ENCODE measurements around the gene ZSWIM1.
"Not testable (repeated sequence)": the region's sequence is repeated elsewhere in the genome, so short reads cannot be mapped to it uniquely, and the experiment has no call there.

Gene ZSWIM1

GRCh38 chr20:45863543-45864470 is 17.2 kb upstream of the ZSWIM1 start:
- FAIRE-seq (no peak), DNase-seq (ENCODE audit: insufficient read length, low spot score) (no peak)
- TF ChIP-seq POLR2A (IDR thresholded peaks at IDR 0.05; ENCODE audit: low read depth, low read length), result no peak

DNA sequence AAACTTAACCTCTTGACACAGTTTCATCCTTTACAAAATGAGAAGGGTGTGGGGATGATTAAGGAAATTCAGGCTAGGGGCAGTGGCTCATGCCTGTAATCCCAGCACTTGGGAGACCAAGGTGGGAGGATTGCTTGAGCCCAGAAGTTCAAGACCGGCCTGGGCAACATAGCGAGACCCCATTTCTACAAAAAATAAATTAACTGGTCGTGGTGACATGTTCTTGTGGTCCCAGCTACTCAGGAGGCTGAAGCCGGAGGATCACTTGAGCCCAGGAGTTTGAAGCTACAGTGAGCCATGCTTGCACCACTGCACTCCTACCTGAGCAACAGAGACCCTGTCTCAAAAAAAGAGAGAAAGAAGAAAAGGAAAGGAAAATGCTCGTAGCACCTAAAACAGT is 14.6 kb upstream of the ZSWIM1 start:
- FAIRE-seq, result no peak
- TF ChIP-seq POLR2A (IDR thresholded peaks at IDR 0.05; ENCODE audit: low read depth, low read length), result no peak
- no peak for DNase-seq (ENCODE audit: insufficient read length, low spot score)

DNA sequence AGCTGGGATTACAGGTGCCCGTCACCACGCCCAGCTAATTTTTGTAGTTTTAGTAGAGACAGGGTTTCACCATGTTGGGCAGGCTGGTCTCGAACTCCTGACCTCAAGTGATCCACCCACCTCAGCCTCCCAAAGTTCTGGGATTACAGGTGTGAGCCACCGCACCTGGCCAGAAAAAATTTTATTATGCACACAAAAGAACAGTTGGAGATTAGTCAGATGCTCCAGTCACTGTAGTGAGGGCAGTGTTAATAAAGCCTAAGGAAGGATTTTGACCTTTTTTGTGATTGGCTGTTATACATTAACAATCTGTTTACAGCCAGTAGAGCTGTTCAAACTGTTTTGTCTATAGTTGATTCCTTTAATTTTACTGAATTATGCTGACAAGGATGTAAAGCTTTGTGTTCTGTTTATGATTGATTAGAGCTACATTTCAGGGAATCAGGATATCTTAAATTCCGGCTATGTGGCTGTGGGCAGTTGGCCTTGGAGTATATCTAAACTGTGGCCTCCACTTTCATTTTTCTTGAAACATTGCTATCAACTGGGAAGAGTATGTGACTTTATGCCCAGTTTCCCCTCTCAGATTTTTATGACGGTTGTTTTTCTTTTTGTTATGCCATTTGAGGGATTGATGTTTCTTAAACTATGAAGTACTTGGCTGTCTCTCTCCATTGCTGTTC is 13.8 kb upstream of the ZSWIM1 start:
- TF ChIP-seq POLR2A (IDR thresholded peaks at IDR 0.05; ENCODE audit: low read depth, low read length), result no peak
- no peak for FAIRE-seq
- DNase-seq (ENCODE audit: insufficient read length, low spot score), result no peak

DNA sequence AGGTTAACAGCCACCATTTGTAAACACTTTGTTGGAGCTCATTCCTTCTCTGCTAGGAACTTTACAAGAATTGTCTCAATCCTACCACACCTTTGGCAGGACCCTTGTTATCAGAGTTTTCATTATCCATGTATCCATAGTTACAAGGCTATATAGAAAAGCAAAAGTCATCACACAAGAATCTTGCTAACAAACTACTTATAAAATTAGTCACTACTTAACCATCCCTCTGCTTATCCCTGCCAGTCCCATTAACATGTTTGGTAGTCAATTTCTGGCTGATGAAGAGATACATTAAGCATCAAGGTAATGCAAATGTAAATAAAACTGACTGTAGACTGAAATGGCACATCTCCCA is 13.2 kb upstream of the ZSWIM1 start:
- TF ChIP-seq POLR2A (IDR thresholded peaks at IDR 0.05; ENCODE audit: low read depth, low read length), result no peak
- DNase-seq (ENCODE audit: insufficient read length, low spot score), result peak; percentile 39
- FAIRE-seq, result peak; percentile 36

- FAIRE-seq (no peak), DNase-seq (ENCODE audit: insufficient read length, low spot score) (no peak)
- no peak for TF ChIP-seq POLR2A (IDR thresholded peaks at IDR 0.05; ENCODE audit: low read depth, low read length)
These were observed 8.4 kb upstream of the ZSWIM1 start for GRCh38 chr20:45872626-45873025.

- no peak for DNase-seq (ENCODE audit: insufficient read length, low spot score)
- FAIRE-seq, result no peak
- no peak for TF ChIP-seq POLR2A (IDR thresholded peaks at IDR 0.05; ENCODE audit: low read depth, low read length)
These were observed 7.5 kb upstream of the ZSWIM1 start for GRCh38 chr20:45873409-45874103.

DNA sequence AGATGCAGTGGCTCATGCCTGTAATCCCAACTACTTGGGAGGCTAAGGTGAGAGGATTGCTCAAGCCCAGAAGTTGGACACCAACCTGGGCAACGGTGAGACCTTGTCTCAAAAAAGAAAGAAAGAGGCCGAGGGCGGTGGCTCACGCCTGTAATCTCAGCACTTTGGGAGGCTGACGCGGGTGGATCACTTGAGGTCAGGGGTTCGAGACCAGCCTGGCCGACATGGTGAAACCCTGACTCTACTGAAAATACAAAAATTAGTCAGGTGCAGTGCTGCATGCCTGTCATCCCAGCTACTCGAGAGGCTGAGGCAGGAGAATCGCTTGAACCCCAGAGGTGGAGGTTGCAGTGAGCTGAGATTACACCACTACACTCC is 6.9 kb upstream of the ZSWIM1 start:
- DNase-seq (ENCODE audit: insufficient read length, low spot score); FAIRE-seq: not testable (repeated sequence)

DNA sequence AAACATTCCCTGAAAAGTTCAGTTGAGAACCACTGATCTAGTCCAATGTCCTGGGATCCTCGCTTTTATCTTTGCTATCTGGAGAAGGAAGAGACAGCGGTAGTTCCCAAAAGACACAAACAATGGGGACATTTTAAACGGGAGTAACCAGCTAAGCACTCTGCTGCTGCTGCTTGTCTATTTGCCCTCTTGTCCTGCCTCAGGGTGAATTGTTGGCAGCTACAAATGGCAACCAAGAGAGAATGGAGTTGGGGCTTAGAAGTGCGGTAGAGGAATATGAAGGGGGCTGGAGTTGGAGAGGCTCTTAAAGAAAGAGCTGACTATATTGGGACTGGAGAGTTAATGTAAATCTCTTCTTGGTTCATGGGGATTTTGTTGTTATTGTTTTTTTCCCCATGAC is 6.5 kb upstream of the ZSWIM1 start:
- DNase-seq (ENCODE audit: insufficient read length, low spot score) (no peak), FAIRE-seq (no peak)
- TF ChIP-seq POLR2A (IDR thresholded peaks at IDR 0.05; ENCODE audit: low read depth, low read length), result no peak

GRCh38 chr20:45878076-45878761 is 2.8 kb upstream of the ZSWIM1 start:
- no peak for TF ChIP-seq POLR2A (IDR thresholded peaks at IDR 0.05; ENCODE audit: low read depth, low read length)
- FAIRE-seq (no peak), DNase-seq (ENCODE audit: insufficient read length, low spot score) (no peak)

DNA sequence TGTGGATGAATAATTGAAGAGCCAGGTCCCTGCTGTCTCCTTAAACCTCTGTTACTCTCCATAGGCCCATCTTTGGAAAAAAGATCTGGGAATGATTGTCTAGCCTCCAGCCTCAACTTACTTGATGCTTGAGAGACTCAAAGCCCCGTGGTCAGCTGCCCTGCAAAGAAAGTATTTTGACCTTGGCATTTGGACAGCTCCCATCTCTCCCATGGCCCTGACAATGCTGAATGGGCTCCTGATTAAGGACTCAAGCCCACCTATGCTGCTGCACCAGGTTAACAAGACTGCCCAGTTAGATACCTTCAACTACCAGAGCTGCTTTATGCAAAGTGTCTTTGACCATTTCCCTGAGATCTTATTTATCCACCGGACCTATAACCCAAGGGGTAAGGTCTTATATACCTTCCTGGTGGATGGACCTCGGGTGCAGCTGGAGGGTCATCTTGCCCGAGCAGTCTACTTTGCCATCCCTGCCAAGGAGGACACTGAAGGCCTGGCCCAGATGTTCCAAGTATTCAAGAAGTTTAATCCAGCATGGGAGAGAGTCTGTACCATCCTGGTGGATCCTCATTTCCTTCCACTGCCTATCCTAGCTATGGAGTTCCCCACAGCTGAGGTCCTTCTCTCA is 1.6 kb downstream of the ZSWIM1 start:
- no peak for DNase-seq (ENCODE audit: insufficient read length, low spot score)
- no peak for FAIRE-seq

DNA sequence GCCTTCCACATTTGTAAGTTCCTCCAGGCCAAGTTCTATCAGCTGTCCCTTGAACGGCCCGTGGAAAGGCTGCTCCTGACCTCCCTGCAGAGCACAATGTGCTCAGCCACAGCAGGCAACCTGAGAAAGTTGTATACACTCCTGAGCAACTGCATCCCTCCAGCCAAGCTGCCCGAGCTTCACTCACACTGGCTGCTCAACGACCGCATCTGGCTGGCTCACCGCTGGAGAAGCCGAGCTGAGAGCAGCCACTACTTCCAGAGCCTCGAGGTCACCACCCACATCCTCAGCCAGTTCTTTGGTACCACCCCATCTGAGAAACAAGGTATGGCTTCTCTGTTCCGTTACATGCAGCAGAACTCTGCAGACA is 2.1 kb downstream of the ZSWIM1 start:
- no peak for FAIRE-seq
- no peak for TF ChIP-seq POLR2A (IDR thresholded peaks at IDR 0.05; ENCODE audit: low read depth, low read length)

More for the DNA sequence above, 1.6 kb downstream of the ZSWIM1 start:
- no peak for TF ChIP-seq POLR2A (IDR thresholded peaks at IDR 0.05; ENCODE audit: low read depth, low read length)

DNA sequence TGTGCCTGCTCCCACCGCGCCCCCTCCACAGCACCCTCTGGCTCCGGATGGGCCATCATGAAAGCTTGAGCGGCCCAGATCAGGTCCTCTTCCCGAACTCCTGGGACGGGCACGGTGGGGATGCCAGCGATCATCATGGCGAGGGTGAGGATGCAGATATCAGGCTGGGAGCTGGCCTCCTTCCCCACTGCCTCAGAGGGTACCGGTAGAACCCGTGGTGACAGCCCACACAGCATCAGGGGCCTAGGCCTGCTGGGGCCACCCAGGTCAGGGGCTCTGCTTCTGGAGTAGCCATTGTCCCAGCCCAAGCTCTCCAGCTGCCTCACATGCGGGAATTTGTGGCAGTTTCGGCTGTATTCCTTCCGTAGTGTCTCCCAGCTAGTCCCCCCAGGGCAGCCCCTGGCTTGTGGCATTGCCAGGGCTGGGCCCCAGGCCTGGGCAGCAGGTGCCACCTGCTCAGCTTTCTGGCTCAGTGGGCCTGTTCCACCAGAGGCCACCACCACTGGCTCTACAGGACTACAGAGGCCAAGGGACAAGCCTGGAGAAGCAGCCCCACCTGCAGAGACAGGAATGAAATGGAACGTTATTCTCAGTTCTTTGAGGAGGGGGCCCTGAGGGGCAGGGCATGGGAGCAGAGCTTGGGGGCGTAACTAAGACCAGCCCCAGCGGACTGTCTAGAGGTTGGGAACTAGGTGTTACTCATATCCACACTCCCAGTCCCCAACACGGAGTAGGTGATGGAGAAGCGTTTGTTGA is 5.7 kb downstream of the ZSWIM1 start:
- TF ChIP-seq POLR2A (IDR thresholded peaks at IDR 0.05; ENCODE audit: low read depth, low read length), result no peak
- DNase-seq (ENCODE audit: insufficient read length, low spot score) (no peak), FAIRE-seq (no peak)

More for the DNA sequence above, 2.1 kb downstream of the ZSWIM1 start:
- DNase-seq (ENCODE audit: insufficient read length, low spot score), result no peak

DNA sequence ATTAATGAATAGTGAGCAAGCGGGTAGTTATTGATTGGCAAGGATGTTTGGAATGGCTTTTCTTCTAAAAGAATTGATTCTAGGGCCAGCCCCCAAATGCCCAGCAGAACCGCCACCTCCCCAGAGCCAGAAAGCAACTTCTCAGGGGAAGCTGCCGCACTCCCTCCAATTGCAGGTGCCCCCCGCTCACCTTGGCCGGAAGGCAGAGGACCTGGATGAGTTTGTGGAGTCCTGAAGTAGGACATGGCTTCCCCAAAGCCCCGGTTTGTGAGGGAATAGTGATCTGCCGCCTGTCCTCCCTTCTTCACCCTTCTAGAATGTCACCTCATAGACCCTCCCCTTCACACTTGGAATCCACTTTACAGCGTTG is 6.3 kb downstream of the ZSWIM1 start, which contains the start of gene SPATA25:
Gene SPATA25 (minus strand): TSS at position 277 of the 370 bp plus-strand sequence. CDS start 32 bp downstream, at position 245.
- DNase-seq (ENCODE audit: insufficient read length, low spot score), result no peak
- no peak for FAIRE-seq
- no peak for TF ChIP-seq POLR2A (IDR thresholded peaks at IDR 0.05; ENCODE audit: low read depth, low read length)
